ENCODE measurements around the gene STX10. TPM values are rescaled to one million over a fixed set of nuclear protein-coding genes. Genes with fewer than 3 reads are reported as not detected.
"Not testable (repeated sequence)": the region's sequence is repeated elsewhere in the genome, so short reads cannot be mapped to it uniquely, and the experiment has no call there.

STX10 gene
- total and polyA plus RNA-seq, 8 donors, result 14.0 to 73.5 (median 17.2) TPM

GRCh38 chr19:13189600-13189999 is 39.4 kb upstream of the STX10 start:
- no peak for TF ChIP-seq CTCF (IDR thresholded peaks at IDR 0.05)
- H3K9me3 ChIP-seq, result no peaks in the 10 kb centered on the region
- 85 to 92% methylated on average over 4 of the region's 4 CpGs for WGBS, 2 donors
- no peaks in the 10 kb centered on the region for H3K27me3 ChIP-seq
- H3K36me3 ChIP-seq, result no peaks in the 10 kb centered on the region
- DNase-seq, result no peak
- H3K4me3 ChIP-seq, result no peak overlapping the region
- FAIRE-seq, result no peak
- no peaks in the 10 kb centered on the region for H3K4me1 ChIP-seq
- no peak overlapping the region for H3K27ac ChIP-seq
- ATAC-seq, result no peak
- intact Hi-C loops (cut with DNase I), result no loop called here

- ATAC-seq (no peak), FAIRE-seq (no peak), DNase-seq (no peak)
- Histone ChIP-seq H3K9me3 (no peaks in the 10 kb centered on the region), H3K36me3 (no peaks in the 10 kb centered on the region), H3K4me3 (no peak overlapping the region), H3K27ac (no peak overlapping the region), H3K27me3 (no peaks in the 10 kb centered on the region), H3K4me1 (no peaks in the 10 kb centered on the region)
- intact Hi-C loops (cut with DNase I), result no loop called here
- WGBS, 2 donors, result 95 to 98% methylated on average over 4 of the region's 4 CpGs
- no peak for TF ChIP-seq CTCF (IDR thresholded peaks at IDR 0.05)
These were observed 37.2 kb upstream of the STX10 start for GRCh38 chr19:13187419-13187818.

GRCh38 chr19:13186688-13187087 is 36.5 kb upstream of the STX10 start:
- DNase-seq; H3K27me3 ChIP-seq; H3K27ac ChIP-seq; H3K36me3 ChIP-seq; H3K4me1 ChIP-seq; intact Hi-C loops (cut with DNase I); H3K4me3 ChIP-seq; FAIRE-seq; ATAC-seq; H3K9me3 ChIP-seq: not testable (repeated sequence)
- 89 to 98% methylated on average over 31 to 38 of the region's 38 CpGs for WGBS, 2 donors

- H3K4me3 ChIP-seq; DNase-seq; H3K4me1 ChIP-seq; intact Hi-C loops (cut with DNase I); FAIRE-seq; H3K36me3 ChIP-seq; H3K9me3 ChIP-seq; H3K27me3 ChIP-seq; ATAC-seq; H3K27ac ChIP-seq: not testable (repeated sequence)
- 81 to 90% methylated on average over 22 of the region's 22 CpGs for WGBS, 2 donors
These were observed 35.8 kb upstream of the STX10 start for GRCh38 chr19:13185763-13186657.

- WGBS, 2 donors, result 72 to 94% methylated on average over 23 of the region's 23 CpGs
- DNase-seq; H3K27me3 ChIP-seq; H3K4me1 ChIP-seq; intact Hi-C loops (cut with DNase I); ATAC-seq; H3K4me3 ChIP-seq; H3K27ac ChIP-seq; H3K36me3 ChIP-seq; H3K9me3 ChIP-seq: not testable (repeated sequence)
- peak; percentile 63 for FAIRE-seq
These were observed 34.8 kb upstream of the STX10 start for GRCh38 chr19:13184926-13185325.

- intact Hi-C loops (cut with DNase I), result no loop called here
- peaks cover 0 to 7% (median 0%) of the 10 kb centered on the region in 3 donors for H3K4me1 ChIP-seq
- TF ChIP-seq CTCF (IDR thresholded peaks at IDR 0.05), result no peak
- H3K27ac ChIP-seq, result peak overlapping the region in 2 of 4 donors; percentile 17 to 19
- no peaks in the 10 kb centered on the region for H3K9me3 ChIP-seq
- ATAC-seq (peak; percentile 48 to 82 (median 81)), FAIRE-seq (no peak), DNase-seq (peak in 4 of 6 donors; percentile 55 to 68 (median 62))
- H3K27me3 ChIP-seq, result no peaks in the 10 kb centered on the region
- H3K4me3 ChIP-seq, result no peak overlapping the region
- H3K36me3 ChIP-seq, result no peaks in the 10 kb centered on the region
- WGBS, 2 donors, result 23 to 35% methylated on average over 16 of the region's 16 CpGs
These were observed 31.7 kb upstream of the STX10 start for GRCh38 chr19:13181747-13182388.

- ATAC-seq; H3K27me3 ChIP-seq; H3K36me3 ChIP-seq; H3K27ac ChIP-seq; intact Hi-C loops (cut with DNase I); H3K4me3 ChIP-seq; H3K9me3 ChIP-seq; FAIRE-seq; DNase-seq; H3K4me1 ChIP-seq: not testable (repeated sequence)
- WGBS, 2 donors, result 77 to 90% methylated on average over 10 of the region's 10 CpGs
These were observed 28.1 kb upstream of the STX10 start for GRCh38 chr19:13178291-13178690.

GRCh38 chr19:13177584-13177983 is 27.4 kb upstream of the STX10 start:
- DNase-seq; ATAC-seq; H3K9me3 ChIP-seq; FAIRE-seq; H3K27ac ChIP-seq; H3K4me1 ChIP-seq; intact Hi-C loops (cut with DNase I); H3K4me3 ChIP-seq; H3K36me3 ChIP-seq; H3K27me3 ChIP-seq: not testable (repeated sequence)
- 90 to 94% methylated on average over 5 of the region's 5 CpGs for WGBS, 2 donors
